Mesendoderm (in vitro differentiated cells): ENCODE measurements around the gene SLC22A4.

ENCODE experiments used
- DNase-seq: peaks from one replicate; pipeline ENCODE4 v3.0.0; 2013
- H2AK5ac ChIP-seq: 2 replicates; pipeline ENCODE4 v1.6.1; 2013; ENCODE audit warnings: low read length, inconsistent platforms
- H2BK120ac ChIP-seq: 2 replicates; pipeline ENCODE4 v1.6.1; 2013; ENCODE audit warnings: low read depth, mild to moderate bottlenecking, low read length, moderate library complexity, mixed read lengths
- H2BK15ac ChIP-seq: replicated peaks from 2 replicates; pipeline ENCODE4 v1.6.1; 2013; ENCODE audit warnings: low read depth, mild to moderate bottlenecking, moderate library complexity
- H2BK5ac ChIP-seq: 2 replicates; pipeline ENCODE4 v1.6.1; 2013; ENCODE audit warnings: low read length, inconsistent platforms
- H3K18ac ChIP-seq: 2 replicates; pipeline ENCODE4 v1.6.1; 2013; ENCODE audit warnings: mild to moderate bottlenecking, low read length, mixed read lengths
- H3K23ac ChIP-seq: one replicate; pipeline ENCODE4 v1.6.1; 2013; ENCODE audit warnings: low read length
- H3K27ac ChIP-seq: 2 replicates; pipeline ENCODE4 v1.5.1; 2013; ENCODE audit warnings: low read depth, mild to moderate bottlenecking, inconsistent platforms, low read length, moderate library complexity
- H3K27me3 ChIP-seq: 2 replicates; pipeline ENCODE4 v1.6.1; 2013; ENCODE audit warnings: low read length, control low read depth, mild to moderate bottlenecking, inconsistent platforms; ENCODE audit not compliant: insufficient read depth, poor library complexity
- H3K36me3 ChIP-seq: 2 replicates; pipeline ENCODE4 v1.6.1; 2013; ENCODE audit warnings: low read length, inconsistent platforms; ENCODE audit not compliant: control insufficient read depth, insufficient read depth
- H3K4ac ChIP-seq: one replicate; pipeline ENCODE4 v1.6.1; 2013; ENCODE audit warnings: low read depth, mild to moderate bottlenecking, low read length, moderate library complexity
- H3K4me1 ChIP-seq: 2 replicates; pipeline ENCODE4 v1.6.1; 2013; ENCODE audit warnings: low read depth, low read length, inconsistent platforms; ENCODE audit not compliant: control insufficient read depth
- H3K4me2 ChIP-seq: 2 replicates; pipeline ENCODE4 v1.6.1; 2013; ENCODE audit warnings: low read length
- H3K4me3 ChIP-seq: 2 replicates; pipeline ENCODE4 v1.5.1; 2013; ENCODE audit warnings: mild to moderate bottlenecking, low read length
- H3K56ac ChIP-seq: one replicate; pipeline ENCODE4 v1.6.1; 2013; ENCODE audit warnings: low read length
- H3K79me1 ChIP-seq: 2 replicates; pipeline ENCODE4 v1.6.1; 2013; ENCODE audit warnings: low read length, inconsistent platforms
- H3K79me2 ChIP-seq: 2 replicates; pipeline ENCODE4 v1.6.1; 2013; ENCODE audit warnings: mild to moderate bottlenecking, low read length; ENCODE audit not compliant: control insufficient read depth, insufficient read depth
- H3K9ac ChIP-seq: 2 replicates; pipeline ENCODE4 v1.6.1; 2013; ENCODE audit warnings: low read length, inconsistent platforms
- H4K5ac ChIP-seq: one replicate; pipeline ENCODE4 v1.6.1; 2013; ENCODE audit warnings: low read length
- H4K8ac ChIP-seq: one replicate; pipeline ENCODE4 v1.6.1; 2013; ENCODE audit warnings: low read depth, mild to moderate bottlenecking, control low read depth, low read length, moderate library complexity
- WGBS: extraction: QIAGEN DNeasy Blood & Tissue Kit; methylation state at CpG from one replicate; pipeline ENCODE4 v1.1.7; 2013; ENCODE audit warnings: low lambda C conversion rate, missing lambda C conversion rate; ENCODE audit not compliant: insufficient coverage; ENCODE audit errors: extremely low coverage; 5-methylcytosine and 5-hydroxymethylcytosine counted together

Gene SLC22A4

GRCh38 chr5:132385326-132386105 lies 91.3 kb downstream of the SLC22A4 start:
- Histone ChIP-seq H3K4ac (no peak overlapping the region), H2AK5ac (no peak overlapping the region), H2BK120ac (no peak overlapping the region), H3K23ac (no peak overlapping the region), H4K5ac (no peak overlapping the region), H3K27me3 (no peaks in the 10 kb centered on the region), H3K4me1 (no peaks in the 10 kb centered on the region), H3K36me3 (no peaks in the 10 kb centered on the region), H2BK5ac (no peak overlapping the region), H3K4me2 (no peak overlapping the region), H3K18ac (no peak overlapping the region), H3K9ac (no peak overlapping the region), H2BK15ac (no peak overlapping the region), H3K4me3 (no peak overlapping the region), H4K8ac (no peak overlapping the region), H3K79me1 (no peaks in the 10 kb centered on the region), H3K56ac (no peak overlapping the region), H3K79me2 (no peaks in the 10 kb centered on the region), H3K27ac (no peak overlapping the region)
- no CpG with 5 or more reads among the region's 9 CpGs for WGBS
- DNase-seq = peak; percentile 47

GRCh38 chr5:132386644-132387286 lies 92.6 kb downstream of the SLC22A4 start:
- Histone ChIP-seq H3K18ac (no peak overlapping the region), H3K27ac (no peak overlapping the region), H3K79me2 (no peaks in the 10 kb centered on the region), H3K27me3 (no peaks in the 10 kb centered on the region), H2BK15ac (no peak overlapping the region), H2BK120ac (no peak overlapping the region), H4K8ac (no peak overlapping the region), H3K56ac (peak overlapping the region; percentile 44), H3K36me3 (no peaks in the 10 kb centered on the region), H2AK5ac (no peak overlapping the region), H3K23ac (no peak overlapping the region), H4K5ac (no peak overlapping the region), H2BK5ac (no peak overlapping the region), H3K4me3 (no peak overlapping the region), H3K79me1 (no peaks in the 10 kb centered on the region), H3K9ac (peak overlapping the region; percentile 28), H3K4ac (no peak overlapping the region), H3K4me1 (no peaks in the 10 kb centered on the region), H3K4me2 (no peak overlapping the region)
- no CpG with 5 or more reads among the region's 10 CpGs for WGBS
- peak; percentile 72 for DNase-seq

GRCh38 chr5:132387640-132388117 lies 93.5 kb downstream of the SLC22A4 start:
- Histone ChIP-seq H2BK120ac (no peak overlapping the region), H3K4me2 (no peak overlapping the region), H3K79me1 (no peaks in the 10 kb centered on the region), H3K18ac (no peak overlapping the region), H3K4me3 (no peak overlapping the region), H3K36me3 (no peaks in the 10 kb centered on the region), H3K27me3 (no peaks in the 10 kb centered on the region), H3K23ac (no peak overlapping the region), H2BK5ac (no peak overlapping the region), H3K27ac (peak overlapping the region; percentile 38), H3K56ac (no peak overlapping the region), H3K79me2 (no peaks in the 10 kb centered on the region), H4K5ac (no peak overlapping the region), H2BK15ac (no peak overlapping the region), H3K4me1 (no peaks in the 10 kb centered on the region), H3K4ac (no peak overlapping the region), H2AK5ac (no peak overlapping the region), H3K9ac (no peak overlapping the region), H4K8ac (no peak overlapping the region)
- peak; percentile 77 for DNase-seq
- WGBS = no CpG with 5 or more reads among the region's 4 CpGs

- no CpG with 5 or more reads among the region's 8 CpGs for WGBS
- no peak for DNase-seq
Observed at GRCh38 chr5:132388244-132389050, 94.3 kb downstream of the SLC22A4 start.

DNA sequence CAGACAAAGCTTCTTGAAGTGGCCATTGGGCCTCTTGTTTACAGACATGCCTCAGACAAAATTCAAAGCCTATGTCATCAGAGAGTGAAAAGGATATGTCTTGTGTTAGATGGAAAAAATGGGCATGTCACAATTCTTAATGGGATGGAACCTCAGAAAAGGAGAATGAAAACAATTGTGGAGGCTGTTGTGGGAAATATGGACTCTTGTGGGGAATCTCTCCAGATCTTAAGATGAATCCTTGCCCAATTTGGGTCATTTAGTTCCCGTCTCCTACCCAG lies 94.8 kb downstream of the SLC22A4 start:
- no peak overlapping the region for H3K9ac ChIP-seq
- no peak overlapping the region for H3K56ac ChIP-seq
- no peak for DNase-seq
- no peaks in the 10 kb centered on the region for H3K79me2 ChIP-seq
- H4K5ac ChIP-seq = no peak overlapping the region
- no peak overlapping the region for H2BK120ac ChIP-seq
- no CpG with 5 or more reads among the region's 1 CpG for WGBS
- H2AK5ac ChIP-seq = no peak overlapping the region
- no peaks in the 10 kb centered on the region for H3K79me1 ChIP-seq
- no peak overlapping the region for H3K4ac ChIP-seq
- H3K27me3 ChIP-seq = no peaks in the 10 kb centered on the region
- H3K4me3 ChIP-seq = no peak overlapping the region
- H3K18ac ChIP-seq = no peak overlapping the region
- no peak overlapping the region for H3K23ac ChIP-seq
- H2BK15ac ChIP-seq = no peak overlapping the region
- H3K4me2 ChIP-seq = no peak overlapping the region
- no peak overlapping the region for H4K8ac ChIP-seq
- H2BK5ac ChIP-seq = no peak overlapping the region
- H3K36me3 ChIP-seq = no peaks in the 10 kb centered on the region
- H3K4me1 ChIP-seq = no peaks in the 10 kb centered on the region
- H3K27ac ChIP-seq = no peak overlapping the region

More at GRCh38 chr5:132388244-132389050, 94.3 kb downstream of the SLC22A4 start:
- H2BK5ac ChIP-seq = no peak overlapping the region
- H3K79me1 ChIP-seq = no peaks in the 10 kb centered on the region
- no peak overlapping the region for H3K27ac ChIP-seq
- H3K4me2 ChIP-seq = no peak overlapping the region
- H2AK5ac ChIP-seq = no peak overlapping the region
- H3K9ac ChIP-seq = peak overlapping the region; percentile 18
- no peaks in the 10 kb centered on the region for H3K4me1 ChIP-seq
- no peaks in the 10 kb centered on the region for H3K27me3 ChIP-seq
- H2BK15ac ChIP-seq = no peak overlapping the region
- H3K18ac ChIP-seq = no peak overlapping the region
- H3K36me3 ChIP-seq = no peaks in the 10 kb centered on the region
- H3K4me3 ChIP-seq = no peak overlapping the region
- no peak overlapping the region for H3K23ac ChIP-seq
- H3K56ac ChIP-seq = no peak overlapping the region
- H2BK120ac ChIP-seq = no peak overlapping the region
- no peaks in the 10 kb centered on the region for H3K79me2 ChIP-seq
- H4K8ac ChIP-seq = no peak overlapping the region
- H4K5ac ChIP-seq = no peak overlapping the region
- no peak overlapping the region for H3K4ac ChIP-seq
